PFSK-1 (cell line): ENCODE results near the gene TEX30.

ENCODE experiments used
- FOXP2 ChIP-seq: optimal IDR thresholded peaks from 2 replicates; pipeline ENCODE3; 2011; ENCODE audit warnings: borderline replicate concordance, control low read depth, inconsistent platforms; ENCODE audit not compliant: insufficient read depth; ENCODE audit errors: extremely low read length, extremely low read depth
- POLR2AphosphoS5 ChIP-seq: IDR thresholded peaks from 2 replicates; pipeline ENCODE4 v1.6.1; 2012; ENCODE audit warnings: low read depth, mild to moderate bottlenecking, control low read depth, low read length, moderate library complexity
- REST ChIP-seq, 2 experiments: IDR thresholded peaks; 2 replicates each; pipeline versions ENCODE4 v1.6.1 to v1.8.0; 2011 to 2012; ENCODE audit warnings: low read depth in 2 of 2, low read length in 2 of 2, control low read depth in 1 of 2, inconsistent platforms in 1 of 2, mild to moderate bottlenecking in 1 of 2, moderate library complexity in 1 of 2; ENCODE audit not compliant: insufficient read depth in 1 of 2
- TAF1 ChIP-seq: IDR thresholded peaks from 2 replicates; pipeline ENCODE4 v1.6.1; 2012; ENCODE audit warnings: low read length, control low read depth, borderline replicate concordance; ENCODE audit not compliant: insufficient read depth

DNA sequence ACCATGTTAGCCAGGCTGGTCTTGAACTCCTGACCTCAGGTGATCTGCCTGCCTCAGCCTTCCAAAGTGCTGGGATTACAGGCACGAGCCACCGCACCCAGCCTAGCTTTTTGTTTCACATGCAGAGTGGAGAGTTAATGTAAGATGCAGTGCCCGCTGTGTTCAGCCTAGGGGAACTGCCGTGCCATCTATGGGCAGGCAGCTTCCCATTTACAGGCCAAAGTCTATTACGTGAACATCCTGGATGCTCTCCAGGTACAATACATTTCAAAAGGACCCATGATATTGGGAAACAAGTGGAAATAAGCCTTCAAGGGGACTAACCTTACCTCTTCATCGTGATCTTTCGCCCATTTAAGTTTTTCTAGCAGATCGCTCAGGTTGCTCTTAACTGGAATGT lies 15.1 kb upstream of the TEX30 start:
- TF ChIP-seq REST (IDR thresholded peaks at IDR 0.05; ENCODE audit: insufficient read depth in 1 of 2, low read depth in 2 of 2, low read length in 2 of 2), result no peak
- TF ChIP-seq POLR2AphosphoS5, result no peak
- no peak for TF ChIP-seq TAF1
- TF ChIP-seq FOXP2, result no peak
